HepG2 (cell line): ENCODE results near the gene MMP26.

Source experiments
- ATAD3A ChIP-seq: sonication (generic); formaldehyde crosslinking; IDR thresholded peaks from 2 replicates; pipeline ENCODE4 v1.4.0; 2020; ENCODE audit warnings: missing genetic modification reagents
- ESRRA ChIP-seq: sonication (generic); formaldehyde crosslinking; IDR thresholded peaks from 2 replicates; pipeline ENCODE4 v1.5.1; 2020; ENCODE audit warnings: mild to moderate bottlenecking, low read depth, missing genetic modification reagents
- HNRNPLL ChIP-seq: fragments of 200-400 bp; formaldehyde crosslinking; IDR thresholded peaks from 2 replicates; pipeline ENCODE4 v1.6.1; 2017; ENCODE audit warnings: mild to moderate bottlenecking, low read depth, low read length; ENCODE audit not compliant: poor library complexity, severe bottlenecking
- MAFK ChIP-seq, 2 experiments: IDR thresholded peaks in 1 of 2; conservative IDR thresholded peaks in 1 of 2; 2 replicates each; pipeline ENCODE4 v1.6.1; 2011; ENCODE audit warnings: improper control_type of control experiment in 2 of 2, low read length in 2 of 2
- POLR2AphosphoS5 ChIP-seq: IDR thresholded peaks from 2 replicates; pipeline ENCODE4 v1.6.1; 2012; ENCODE audit warnings: low read depth, low read length
- RBFOX2 ChIP-seq: fragments of 200-400 bp; formaldehyde crosslinking; IDR thresholded peaks from 2 replicates; pipeline ENCODE4 v1.6.1; 2017; ENCODE audit warnings: low read depth, mild to moderate bottlenecking, low read length
- ZNF24 ChIP-seq: fragments of 450-650 bp; IDR thresholded peaks from 2 replicates; pipeline ENCODE4 v1.6.1; 2017; ENCODE audit warnings: antibody characterized with exemption, mild to moderate bottlenecking
- ZNF282 ChIP-seq: fragments of 450-650 bp; IDR thresholded peaks from 2 replicates; pipeline ENCODE4 v1.6.1; 2018; ENCODE audit not compliant: partially characterized antibody
- ZSCAN31 ChIP-seq: sonication (generic); formaldehyde crosslinking; IDR thresholded peaks from 2 replicates; pipeline ENCODE4 v1.5.0; 2020; ENCODE audit warnings: low read depth, mild to moderate bottlenecking, missing genetic modification reagents
- TF ChIP-seq, protein P1 (sequence below): sonication (generic); formaldehyde crosslinking; IDR thresholded peaks from 2 replicates; pipeline ENCODE4 v1.4.0; 2020; ENCODE audit warnings: missing genetic modification reagents, borderline replicate concordance
- TF ChIP-seq, protein P2 (sequence below): IDR thresholded peaks from 2 replicates; pipeline ENCODE4 v1.6.1; 2016
- TF ChIP-seq, protein P3 (sequence below): sonication (generic); formaldehyde crosslinking; IDR thresholded peaks from 2 replicates; pipeline ENCODE4 v1.5.1; 2020; ENCODE audit warnings: missing genetic modification reagents, mild to moderate bottlenecking, borderline replicate concordance

DNA sequence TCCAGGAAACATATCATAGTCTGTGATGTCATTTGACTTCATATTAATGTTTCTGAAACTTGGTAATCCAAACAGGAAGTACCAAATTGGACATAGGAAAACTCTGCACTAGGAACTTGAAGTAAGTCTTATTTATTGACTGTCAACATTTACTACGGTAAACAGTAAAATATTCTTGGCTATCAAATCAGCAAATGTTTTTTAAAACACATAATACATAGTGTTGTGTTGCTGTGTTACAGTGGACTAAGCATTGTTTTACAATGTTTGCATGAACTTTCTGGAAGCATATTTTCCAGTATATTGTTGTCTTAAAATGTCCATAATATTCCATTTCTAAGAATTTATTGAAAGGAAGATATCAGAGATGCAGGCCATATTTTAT lies 4.2 kb upstream of the MMP26 start:
- TF ChIP-seq, protein P1, sequence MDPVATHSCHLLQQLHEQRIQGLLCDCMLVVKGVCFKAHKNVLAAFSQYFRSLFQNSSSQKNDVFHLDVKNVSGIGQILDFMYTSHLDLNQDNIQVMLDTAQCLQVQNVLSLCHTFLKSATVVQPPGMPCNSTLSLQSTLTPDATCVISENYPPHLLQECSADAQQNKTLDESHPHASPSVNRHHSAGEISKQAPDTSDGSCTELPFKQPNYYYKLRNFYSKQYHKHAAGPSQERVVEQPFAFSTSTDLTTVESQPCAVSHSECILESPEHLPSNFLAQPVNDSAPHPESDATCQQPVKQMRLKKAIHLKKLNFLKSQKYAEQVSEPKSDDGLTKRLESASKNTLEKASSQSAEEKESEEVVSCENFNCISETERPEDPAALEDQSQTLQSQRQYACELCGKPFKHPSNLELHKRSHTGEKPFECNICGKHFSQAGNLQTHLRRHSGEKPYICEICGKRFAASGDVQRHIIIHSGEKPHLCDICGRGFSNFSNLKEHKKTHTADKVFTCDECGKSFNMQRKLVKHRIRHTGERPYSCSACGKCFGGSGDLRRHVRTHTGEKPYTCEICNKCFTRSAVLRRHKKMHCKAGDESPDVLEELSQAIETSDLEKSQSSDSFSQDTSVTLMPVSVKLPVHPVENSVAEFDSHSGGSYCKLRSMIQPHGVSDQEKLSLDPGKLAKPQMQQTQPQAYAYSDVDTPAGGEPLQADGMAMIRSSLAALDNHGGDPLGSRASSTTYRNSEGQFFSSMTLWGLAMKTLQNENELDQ (CRISPR knock-in tag): no peak
- TF ChIP-seq ESRRA (CRISPR knock-in tag) (no peak), POLR2AphosphoS5 (no peak), RBFOX2 (no peak), ZSCAN31 (CRISPR knock-in tag) (no peak), ATAD3A (CRISPR knock-in tag) (no peak), MAFK (conservative IDR thresholded peaks at IDR 0.05 in 1 of 2, IDR thresholded peaks at IDR 0.05 in 1 of 2; ENCODE audit: low read length in 2 of 2) (no peak), HNRNPLL (no peak), ZNF282 (no peak), ZNF24 (no peak)
- TF ChIP-seq, protein P2, sequence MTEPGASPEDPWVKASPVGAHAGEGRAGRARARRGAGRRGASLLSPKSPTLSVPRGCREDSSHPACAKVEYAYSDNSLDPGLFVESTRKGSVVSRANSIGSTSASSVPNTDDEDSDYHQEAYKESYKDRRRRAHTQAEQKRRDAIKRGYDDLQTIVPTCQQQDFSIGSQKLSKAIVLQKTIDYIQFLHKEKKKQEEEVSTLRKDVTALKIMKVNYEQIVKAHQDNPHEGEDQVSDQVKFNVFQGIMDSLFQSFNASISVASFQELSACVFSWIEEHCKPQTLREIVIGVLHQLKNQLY: no peak
- TF ChIP-seq, protein P3, sequence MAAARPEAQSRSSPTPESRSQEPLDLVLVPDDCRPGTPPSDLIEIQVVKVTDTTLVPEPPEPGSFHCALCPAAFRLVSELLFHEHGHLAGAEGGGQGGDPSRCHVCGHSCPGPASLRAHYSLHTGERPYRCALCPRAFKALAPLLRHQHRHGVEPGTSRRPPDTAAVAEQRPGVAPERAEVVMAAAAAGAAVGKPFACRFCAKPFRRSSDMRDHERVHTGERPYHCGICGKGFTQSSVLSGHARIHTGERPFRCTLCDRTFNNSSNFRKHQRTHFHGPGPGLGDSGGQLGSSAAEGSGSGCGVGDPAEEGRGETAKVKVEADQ (CRISPR knock-in tag): no peak
